ENCODE data around the gene OR2C1.

DNA sequence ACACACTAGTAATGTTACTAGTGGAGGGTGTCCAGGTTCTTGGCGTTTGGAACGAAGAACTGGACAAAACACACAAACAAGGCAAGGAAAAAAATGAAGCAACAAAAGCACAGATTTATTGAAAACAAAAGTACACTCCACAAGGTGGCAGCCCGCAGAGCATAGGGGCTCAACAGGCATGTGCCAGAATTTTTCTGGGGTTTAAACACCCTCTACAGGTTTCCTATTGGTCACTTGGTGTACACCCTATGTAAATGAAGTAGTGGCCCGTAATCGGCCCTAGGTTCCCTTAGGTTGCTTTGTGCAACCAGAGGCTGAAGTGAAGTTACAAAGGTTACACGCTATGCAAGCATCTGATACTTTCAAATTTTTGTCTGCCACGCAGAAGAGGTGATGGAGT, 8.1 kb downstream of the OR2C1 start:
- TF ChIP-seq, protein P1, sequence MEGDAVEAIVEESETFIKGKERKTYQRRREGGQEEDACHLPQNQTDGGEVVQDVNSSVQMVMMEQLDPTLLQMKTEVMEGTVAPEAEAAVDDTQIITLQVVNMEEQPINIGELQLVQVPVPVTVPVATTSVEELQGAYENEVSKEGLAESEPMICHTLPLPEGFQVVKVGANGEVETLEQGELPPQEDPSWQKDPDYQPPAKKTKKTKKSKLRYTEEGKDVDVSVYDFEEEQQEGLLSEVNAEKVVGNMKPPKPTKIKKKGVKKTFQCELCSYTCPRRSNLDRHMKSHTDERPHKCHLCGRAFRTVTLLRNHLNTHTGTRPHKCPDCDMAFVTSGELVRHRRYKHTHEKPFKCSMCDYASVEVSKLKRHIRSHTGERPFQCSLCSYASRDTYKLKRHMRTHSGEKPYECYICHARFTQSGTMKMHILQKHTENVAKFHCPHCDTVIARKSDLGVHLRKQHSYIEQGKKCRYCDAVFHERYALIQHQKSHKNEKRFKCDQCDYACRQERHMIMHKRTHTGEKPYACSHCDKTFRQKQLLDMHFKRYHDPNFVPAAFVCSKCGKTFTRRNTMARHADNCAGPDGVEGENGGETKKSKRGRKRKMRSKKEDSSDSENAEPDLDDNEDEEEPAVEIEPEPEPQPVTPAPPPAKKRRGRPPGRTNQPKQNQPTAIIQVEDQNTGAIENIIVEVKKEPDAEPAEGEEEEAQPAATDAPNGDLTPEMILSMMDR (IDR thresholded peaks at IDR 0.05; ENCODE audit: low read length), result no peak
- TF ChIP-seq EZH2phosphoT487 (IDR thresholded peaks at IDR 0.05; ENCODE audit: low read length) (no peak), EZH2 (optimal IDR thresholded peaks at IDR 0.05; ENCODE audit: low read depth, low read length) (no peak)

All from MM.1S (cell line).